Mesothelial cell of epicardium (in vitro differentiated cells): ENCODE measurements around the gene EPHB6. TPM values are rescaled to one million over a fixed set of nuclear protein-coding genes. Genes with fewer than 3 reads are reported as not detected.

Experiments
- DNase-seq, 2 experiments: peaks; one replicate each; pipeline ENCODE4 v3.0.0; 2021; ENCODE audit warnings: low spot score in 2 of 2; ENCODE audit not compliant: unreplicated experiment in 2 of 2
- H3K27ac Mint-ChIP-seq: 2 replicates; pipeline ENCODE4 v1.8.0; 2021; ENCODE audit warnings: mixed read lengths
- H3K27me3 Mint-ChIP-seq: 2 replicates; pipeline ENCODE4 v1.8.0; 2021; ENCODE audit warnings: low read depth, mixed read lengths
- H3K36me3 Mint-ChIP-seq: 2 replicates; pipeline ENCODE4 v1.8.0; 2021; ENCODE audit warnings: mixed read lengths
- H3K4me1 Mint-ChIP-seq: 2 replicates; pipeline ENCODE4 v1.8.0; 2021; ENCODE audit warnings: mixed read lengths
- H3K4me3 Mint-ChIP-seq: 2 replicates; pipeline ENCODE4 v1.8.0; 2021; ENCODE audit warnings: mild to moderate bottlenecking, moderate library complexity, mixed read lengths
- H3K9me3 Mint-ChIP-seq: 2 replicates; pipeline ENCODE4 v1.8.0; 2021; ENCODE audit warnings: mixed read lengths
- total RNA-seq: library from RNA; stranded (reverse); gene quantifications from 3 replicates; pipeline ENCODE4 v1.2.1, GENCODE V29; 2021
- TF ChIP-seq, protein P1 (sequence below): fragments of 200-600 bp; sonication (generic); IDR thresholded peaks from one replicate; pipeline ENCODE4 v1.5.0; 2021; ENCODE audit warnings: antibody characterized with exemption; ENCODE audit not compliant: unreplicated experiment

Gene EPHB6
- total RNA-seq, 1 donor from 2014 or later, result 28.0 TPM

- DNase-seq, result no peak
- Mint-ChIP-seq H3K4me1 (peaks cover 4% of the 10 kb centered on the region), H3K36me3 (no peaks in the 10 kb centered on the region), H3K27me3 (peaks cover 3% of the 10 kb centered on the region), H3K27ac (no peak overlapping the region), H3K4me3 (no peak overlapping the region), H3K9me3 (no peaks in the 10 kb centered on the region)
- TF ChIP-seq, protein P1, sequence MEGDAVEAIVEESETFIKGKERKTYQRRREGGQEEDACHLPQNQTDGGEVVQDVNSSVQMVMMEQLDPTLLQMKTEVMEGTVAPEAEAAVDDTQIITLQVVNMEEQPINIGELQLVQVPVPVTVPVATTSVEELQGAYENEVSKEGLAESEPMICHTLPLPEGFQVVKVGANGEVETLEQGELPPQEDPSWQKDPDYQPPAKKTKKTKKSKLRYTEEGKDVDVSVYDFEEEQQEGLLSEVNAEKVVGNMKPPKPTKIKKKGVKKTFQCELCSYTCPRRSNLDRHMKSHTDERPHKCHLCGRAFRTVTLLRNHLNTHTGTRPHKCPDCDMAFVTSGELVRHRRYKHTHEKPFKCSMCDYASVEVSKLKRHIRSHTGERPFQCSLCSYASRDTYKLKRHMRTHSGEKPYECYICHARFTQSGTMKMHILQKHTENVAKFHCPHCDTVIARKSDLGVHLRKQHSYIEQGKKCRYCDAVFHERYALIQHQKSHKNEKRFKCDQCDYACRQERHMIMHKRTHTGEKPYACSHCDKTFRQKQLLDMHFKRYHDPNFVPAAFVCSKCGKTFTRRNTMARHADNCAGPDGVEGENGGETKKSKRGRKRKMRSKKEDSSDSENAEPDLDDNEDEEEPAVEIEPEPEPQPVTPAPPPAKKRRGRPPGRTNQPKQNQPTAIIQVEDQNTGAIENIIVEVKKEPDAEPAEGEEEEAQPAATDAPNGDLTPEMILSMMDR, result no peak
These were observed 36.1 kb downstream of the EPHB6 start for GRCh38 chr7:142890874-142891485.

GRCh38 chr7:142891490-142892082, 36.7 kb downstream of the EPHB6 start:
- H3K27ac Mint-ChIP-seq, result no peak overlapping the region
- peaks cover 7% of the 10 kb centered on the region for H3K4me1 Mint-ChIP-seq
- H3K27me3 Mint-ChIP-seq, result peaks cover 3% of the 10 kb centered on the region
- no peaks in the 10 kb centered on the region for H3K36me3 Mint-ChIP-seq
- TF ChIP-seq, protein P1, result no peak
- H3K4me3 Mint-ChIP-seq, result no peak overlapping the region
- no peaks in the 10 kb centered on the region for H3K9me3 Mint-ChIP-seq
- DNase-seq, result no peak

GRCh38 chr7:142892951-142893350, 38.1 kb downstream of the EPHB6 start:
- no peaks in the 10 kb centered on the region for H3K9me3 Mint-ChIP-seq
- TF ChIP-seq, protein P1, result no peak
- H3K27ac Mint-ChIP-seq, result no peak overlapping the region
- peaks cover 7% of the 10 kb centered on the region for H3K27me3 Mint-ChIP-seq
- no peaks in the 10 kb centered on the region for H3K36me3 Mint-ChIP-seq
- no peak overlapping the region for H3K4me3 Mint-ChIP-seq
- no peak for DNase-seq
- H3K4me1 Mint-ChIP-seq, result peaks cover 7% of the 10 kb centered on the region

GRCh38 chr7:142894112-142894984, 39.5 kb downstream of the EPHB6 start:
- Mint-ChIP-seq H3K27me3 (peaks cover 7% of the 10 kb centered on the region), H3K4me1 (peaks cover 12% of the 10 kb centered on the region), H3K36me3 (no peaks in the 10 kb centered on the region), H3K27ac (no peak overlapping the region), H3K4me3 (no peak overlapping the region), H3K9me3 (no peaks in the 10 kb centered on the region)
- TF ChIP-seq, protein P1, result no peak
- no peak for DNase-seq

DNA sequence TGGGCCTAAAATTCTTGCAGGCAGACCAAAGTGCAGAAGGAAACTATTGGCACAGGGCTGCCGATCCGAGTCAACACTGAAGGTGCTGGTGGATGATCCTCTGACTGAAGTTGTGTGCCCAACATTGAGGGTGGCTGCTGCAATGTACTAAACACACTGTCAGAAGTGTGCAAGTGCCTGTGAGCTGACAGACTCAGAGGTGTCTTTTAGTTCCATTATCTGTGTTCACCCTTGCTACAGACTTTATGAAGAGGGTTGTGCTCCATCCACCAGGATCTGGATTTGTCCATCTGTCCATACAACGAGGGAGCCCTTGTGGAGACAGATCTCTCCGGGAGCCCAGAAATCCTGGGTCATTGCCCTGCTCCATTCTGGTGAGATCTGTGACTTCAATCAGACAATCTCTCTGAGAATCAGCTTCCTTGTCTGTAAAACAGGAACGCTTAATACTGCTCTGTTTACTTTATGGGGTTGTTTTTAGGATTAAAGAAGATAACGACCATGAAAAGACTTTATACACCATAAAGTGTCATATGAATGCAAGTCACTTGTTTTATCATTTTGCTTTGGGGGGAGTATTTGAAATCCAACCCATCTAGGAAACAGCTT, 40.2 kb downstream of the EPHB6 start:
- Mint-ChIP-seq H3K27me3 (peaks cover 7% of the 10 kb centered on the region), H3K27ac (no peak overlapping the region), H3K36me3 (no peaks in the 10 kb centered on the region), H3K4me1 (peaks cover 12% of the 10 kb centered on the region), H3K9me3 (no peaks in the 10 kb centered on the region), H3K4me3 (no peak overlapping the region)
- TF ChIP-seq, protein P1, result no peak
- no peak for DNase-seq
